Nucleus accumbens (tissue), 56 donors: ENCODE results near the gene SAMD4B.

Experiments used
- DNase-seq, 56 donors: peaks; one replicate each; lab custom pipeline; 2025; lab: John Stamatoyannopoulos, UW

SAMD4B gene

DNA sequence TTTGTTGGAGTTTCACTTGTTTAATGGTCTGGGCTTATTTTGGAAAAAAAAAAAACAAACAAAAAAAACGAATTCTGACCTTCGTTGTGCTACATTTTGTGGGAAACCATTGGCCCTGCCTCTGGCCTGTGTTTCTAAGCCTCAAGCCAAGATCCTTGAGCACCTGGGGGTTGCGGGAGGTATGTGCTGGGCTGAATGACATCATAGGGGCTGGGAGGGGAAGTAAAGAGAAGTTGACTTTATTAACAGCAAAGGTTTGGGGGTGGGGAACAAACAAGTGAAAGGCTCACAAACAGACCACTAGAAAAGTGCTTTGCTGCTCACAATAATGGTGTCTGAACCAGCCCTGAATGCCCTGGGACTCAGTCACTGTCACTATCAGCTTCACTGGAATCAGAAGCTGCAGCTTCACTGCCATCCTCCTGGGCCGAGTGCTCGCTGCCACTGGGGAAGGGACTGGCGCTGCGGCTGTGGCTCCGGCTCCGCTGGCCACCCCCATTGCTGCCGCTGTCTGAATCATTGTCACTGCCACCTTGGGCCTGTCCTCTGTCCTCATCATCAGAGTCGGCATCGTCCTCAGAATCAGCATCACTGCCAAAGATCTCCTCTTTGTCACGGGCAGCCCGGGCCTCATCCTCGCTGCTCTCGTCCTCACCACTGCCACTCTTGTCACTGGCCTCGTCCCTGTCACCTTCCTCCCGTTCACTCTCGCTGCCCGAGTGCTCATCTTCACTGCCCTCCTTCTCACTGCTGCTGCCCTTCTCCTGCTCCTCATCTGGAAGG lies 43.6 kb downstream of the SAMD4B start:
- no peak for DNase-seq

DNA sequence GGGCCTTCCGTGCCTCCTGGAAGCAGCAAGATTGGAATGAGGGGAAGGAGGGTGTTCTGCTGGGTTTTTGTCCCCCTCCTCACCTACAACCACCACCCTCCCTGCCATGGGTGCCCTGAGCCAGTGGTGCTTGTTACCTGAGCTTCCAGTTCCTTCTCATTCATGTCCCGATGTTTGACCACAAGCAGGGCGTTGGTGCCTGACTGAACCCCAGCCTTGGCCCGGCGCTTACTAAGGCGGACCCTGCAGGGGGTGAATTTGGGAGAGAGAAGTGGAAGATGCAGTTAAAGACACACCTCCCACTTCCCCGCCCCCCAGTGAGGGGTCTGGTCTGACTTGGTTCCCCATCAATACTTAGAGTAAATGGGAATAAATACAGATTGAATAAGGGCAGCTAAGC lies 44.3 kb downstream of the SAMD4B start:
- DNase-seq: no peak

DNA sequence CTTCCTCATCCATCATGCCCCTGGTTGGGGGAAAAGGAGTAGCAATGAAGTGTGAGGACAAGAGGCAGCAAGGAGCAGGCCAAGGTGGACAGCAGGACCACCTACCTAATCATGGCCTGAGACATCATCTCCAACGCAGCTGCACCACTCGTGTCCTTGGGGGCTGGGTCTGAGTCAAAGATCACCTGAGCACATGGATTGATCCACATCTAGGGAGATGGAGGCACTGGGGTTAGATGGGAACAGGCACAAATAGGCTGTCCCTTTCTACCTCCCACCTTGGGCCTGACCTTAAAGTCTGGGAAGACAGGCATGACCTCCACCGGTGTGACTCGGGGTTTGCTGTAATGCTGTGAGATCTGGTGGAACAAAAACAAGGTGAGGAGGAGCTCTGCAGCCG lies 46.4 kb downstream of the SAMD4B start:
- DNase-seq: no peak

DNA sequence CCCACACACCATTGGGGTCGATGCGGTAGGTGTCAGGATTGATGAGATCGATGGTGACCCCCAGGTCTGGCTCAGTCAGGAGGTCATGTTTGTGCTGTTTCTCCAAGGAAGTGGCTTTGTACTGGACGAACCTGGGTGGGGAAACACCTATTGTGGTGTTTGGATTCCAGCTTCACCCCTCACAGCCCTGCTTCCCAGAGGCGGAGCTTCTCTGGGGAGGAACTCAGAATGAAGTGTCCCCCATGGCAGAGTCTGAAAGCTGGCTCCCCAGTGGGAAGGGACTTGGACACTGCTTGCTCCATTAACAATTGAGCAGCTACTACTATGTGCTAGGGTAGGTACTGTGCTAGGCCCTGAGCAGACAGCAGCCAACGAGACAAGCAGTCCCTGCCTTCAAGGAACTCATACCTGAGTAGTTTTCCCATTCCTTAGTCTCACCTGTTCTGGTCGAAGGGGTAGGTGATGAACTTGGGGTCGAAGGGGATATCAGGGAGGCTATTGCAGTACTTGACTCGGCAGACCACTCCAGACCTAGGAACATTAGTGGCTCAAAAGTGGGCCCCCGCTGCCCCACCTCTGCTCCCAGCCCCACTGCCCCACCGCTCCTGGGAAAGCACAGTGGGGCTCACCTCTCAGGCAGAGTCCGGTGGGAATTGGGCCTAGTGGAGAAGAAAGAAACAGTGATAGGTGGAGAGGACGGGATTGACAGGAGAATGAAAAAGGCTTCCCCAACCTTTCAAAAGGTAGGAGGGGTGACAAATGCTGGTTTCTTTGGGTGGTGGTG lies 47.6 kb downstream of the SAMD4B start:
- no peak for DNase-seq

DNA sequence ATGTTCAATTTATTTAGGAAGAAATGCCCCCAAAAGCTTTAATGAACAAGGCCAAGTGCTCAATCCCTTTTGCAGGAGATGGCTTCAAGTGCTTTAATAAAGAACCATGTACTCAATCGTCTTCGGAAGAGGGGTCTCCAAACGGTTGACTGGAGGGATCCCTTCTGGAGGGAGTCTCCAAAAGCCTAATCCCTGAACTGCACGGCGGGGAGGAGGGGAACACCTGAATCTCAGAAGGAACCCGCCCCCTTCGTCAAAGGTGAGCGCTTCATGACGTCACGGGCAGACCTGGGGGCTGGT lies 48.2 kb downstream of the SAMD4B start:
- DNase-seq: no peak

DNA sequence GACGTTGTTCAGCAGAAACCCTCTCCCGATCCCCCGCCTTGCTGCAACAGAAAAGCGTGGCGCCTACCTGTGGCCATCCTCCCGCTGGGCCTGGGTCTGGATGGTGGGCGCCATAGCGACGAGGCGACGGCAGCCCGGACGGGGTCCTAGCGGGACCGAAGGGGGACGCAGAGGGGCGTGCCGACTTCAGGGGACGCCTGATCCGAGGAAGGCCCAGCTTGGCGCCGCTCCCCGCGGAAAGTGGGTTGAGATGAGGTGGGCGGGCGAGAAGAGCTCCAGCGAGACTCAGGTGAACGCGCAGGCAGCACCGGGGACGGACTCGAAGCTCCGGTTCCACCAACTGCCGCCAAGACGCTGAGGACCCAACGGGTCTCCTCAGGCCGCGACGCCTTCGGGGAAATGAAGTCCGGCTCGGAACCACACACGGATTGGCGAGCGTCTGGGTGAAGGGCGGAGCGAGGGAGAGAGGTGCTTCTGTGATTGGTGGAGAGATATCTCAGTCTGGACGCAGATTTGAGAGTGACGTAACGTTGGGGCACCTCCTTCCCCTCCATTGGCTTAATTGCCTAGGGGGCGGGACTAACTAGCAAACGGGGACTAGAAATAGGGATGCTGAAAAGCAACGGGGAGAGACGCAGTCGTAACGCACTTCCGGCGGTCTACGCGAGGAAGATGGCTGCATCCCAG lies 48.7 kb downstream of the SAMD4B start, which contains the start of the genes MED29 and PAF1:
TSS of gene MED29 (plus strand) at position 628 of the 687 bp plus-strand sequence. CDS start at position 673, 45 bp downstream.
TSS of gene PAF1 (minus strand) at position 356 of the 687 bp plus-strand sequence. CDS start at position 114, 242 bp downstream.
- peak; percentile 67 to 99 (median 97) for DNase-seq

DNA sequence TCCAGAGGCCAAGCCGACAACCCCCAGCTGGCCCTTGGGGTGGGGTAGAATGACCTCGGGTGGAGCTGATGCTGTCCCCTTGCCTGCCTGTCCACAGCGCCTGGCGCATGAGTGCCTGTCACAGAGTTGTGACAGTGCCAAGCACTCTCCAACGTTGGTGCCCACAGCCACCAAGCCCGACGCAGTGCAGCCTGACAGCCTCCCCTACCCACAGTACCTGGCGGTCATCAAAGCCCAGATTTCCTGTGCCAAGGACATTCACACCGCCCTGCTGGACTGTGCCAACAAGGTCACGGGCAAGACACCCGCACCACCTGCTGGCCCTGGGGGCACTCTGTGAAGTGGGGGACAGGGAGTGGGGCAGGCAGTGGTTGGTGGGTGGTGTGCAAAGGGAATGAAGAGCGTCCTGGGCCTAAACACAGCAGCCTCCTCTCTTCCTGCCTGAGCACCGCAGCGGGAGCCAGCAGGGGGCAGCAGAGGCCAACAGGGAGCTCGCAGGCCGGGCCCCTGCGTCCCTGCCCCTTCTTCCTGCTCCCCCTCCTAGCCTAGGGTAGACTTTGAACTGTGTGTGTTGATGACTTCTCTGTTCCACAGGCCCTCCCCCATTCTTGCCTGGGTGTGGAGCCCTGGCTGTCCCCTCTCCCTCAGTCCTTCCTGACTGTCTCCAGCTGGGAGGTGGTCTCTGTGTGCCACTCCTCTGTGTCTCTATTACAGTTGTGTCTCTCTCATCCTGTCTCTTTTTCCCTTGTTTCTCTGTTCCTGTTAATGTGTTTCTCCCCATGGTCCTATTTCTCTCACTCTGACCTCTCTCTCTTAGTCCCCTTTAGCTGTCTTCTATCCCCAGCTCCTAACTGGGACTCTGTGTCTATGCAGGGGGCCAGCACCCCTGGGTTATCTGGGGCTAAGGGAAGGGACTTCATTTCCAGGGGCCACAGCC lies 55.4 kb downstream of the SAMD4B start:
- DNase-seq: peak in 49 of 56 donors; percentile 25 to 88 (median 64)

DNA sequence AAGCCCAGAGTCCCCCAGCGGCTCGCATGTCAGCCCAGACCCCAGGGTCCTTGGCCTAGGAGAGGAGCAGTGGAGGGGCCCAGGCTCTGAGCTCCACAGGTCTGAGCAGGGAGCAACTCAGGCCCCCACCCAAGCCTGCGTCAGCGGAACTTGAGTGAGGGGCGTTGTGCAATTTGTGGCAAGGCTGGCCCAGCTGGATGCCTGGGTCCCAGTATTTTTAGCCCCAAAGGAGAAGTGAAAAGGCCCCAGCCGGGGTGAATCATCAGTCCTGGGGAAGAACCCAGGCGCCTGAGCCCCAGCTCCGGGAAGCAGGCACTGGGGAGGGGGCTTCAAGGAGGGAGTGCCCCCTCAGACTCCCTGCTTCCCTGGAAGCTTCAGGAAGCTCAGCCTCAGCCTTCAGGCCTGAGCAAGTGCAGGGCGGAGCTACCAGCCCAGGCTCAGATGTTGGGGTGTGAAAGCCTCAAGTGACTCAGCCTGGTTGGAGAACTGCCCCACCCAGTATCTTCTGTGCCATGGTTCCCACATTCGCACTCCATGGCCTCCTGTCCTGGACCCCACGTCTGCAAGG lies 56.2 kb downstream of the SAMD4B start:
- DNase-seq: peak in 19 of 56 donors; percentile 7 to 46 (median 24)

DNA sequence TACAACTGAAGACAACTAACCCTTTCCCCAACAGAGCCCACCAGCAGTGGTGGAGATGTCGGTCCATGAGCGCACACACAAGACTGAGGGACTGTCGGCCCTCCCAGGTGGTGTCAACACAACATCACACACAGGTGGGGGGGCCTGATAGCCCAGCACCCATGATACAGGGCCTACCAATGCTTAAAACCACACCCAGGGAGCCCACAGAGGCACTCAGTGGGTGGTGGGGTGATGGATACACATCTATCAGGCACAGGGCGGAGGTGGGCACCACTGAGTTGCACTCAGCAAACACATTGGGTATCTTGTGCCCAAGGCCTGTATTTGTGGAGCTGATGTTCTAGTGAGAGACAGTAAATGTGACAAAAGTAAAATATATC lies 57.4 kb downstream of the SAMD4B start:
- DNase-seq: no peak

DNA sequence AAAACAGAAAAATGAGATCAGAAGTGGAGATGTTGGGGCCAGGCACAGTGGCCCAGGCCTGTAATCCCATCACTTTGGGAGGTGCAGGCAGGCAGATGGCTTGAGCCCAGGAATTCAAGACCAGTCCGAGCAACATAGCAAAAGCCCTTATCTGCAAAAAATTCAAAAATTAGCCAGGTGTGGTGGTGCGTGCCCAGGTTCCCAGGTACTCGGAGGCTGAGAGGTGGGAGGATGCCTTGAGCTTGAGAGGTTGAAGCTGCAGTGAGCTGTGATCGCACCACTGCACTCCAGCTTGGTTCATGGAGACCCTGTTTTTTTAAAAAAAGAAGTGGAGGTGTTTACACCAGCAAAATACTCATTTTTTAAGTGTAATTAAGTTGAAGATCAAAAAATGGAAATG lies 57.8 kb downstream of the SAMD4B start:
- DNase-seq: no peak

DNA sequence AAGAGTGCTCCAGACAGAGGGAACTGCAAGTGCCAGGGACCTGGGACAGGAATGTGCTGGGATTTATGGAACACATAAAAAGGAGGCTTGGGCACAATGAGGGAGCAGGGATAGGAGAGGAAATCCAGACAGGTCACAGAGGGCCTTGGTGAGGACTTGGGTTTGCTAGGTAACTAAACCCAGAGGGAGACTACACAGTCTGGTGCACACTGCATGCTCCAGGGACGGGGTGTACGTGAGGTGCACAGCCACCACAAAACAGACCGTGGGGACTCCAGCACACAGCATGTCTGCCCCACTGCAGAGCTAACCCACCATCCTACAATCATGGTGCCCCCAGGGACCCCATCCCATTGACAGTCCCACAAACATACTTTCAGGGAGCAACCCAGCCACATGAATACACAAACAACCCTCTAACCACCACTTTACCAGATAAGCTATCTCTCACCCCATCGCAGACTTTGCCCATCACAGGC lies 58.9 kb downstream of the SAMD4B start:
- DNase-seq: no peak

DNA sequence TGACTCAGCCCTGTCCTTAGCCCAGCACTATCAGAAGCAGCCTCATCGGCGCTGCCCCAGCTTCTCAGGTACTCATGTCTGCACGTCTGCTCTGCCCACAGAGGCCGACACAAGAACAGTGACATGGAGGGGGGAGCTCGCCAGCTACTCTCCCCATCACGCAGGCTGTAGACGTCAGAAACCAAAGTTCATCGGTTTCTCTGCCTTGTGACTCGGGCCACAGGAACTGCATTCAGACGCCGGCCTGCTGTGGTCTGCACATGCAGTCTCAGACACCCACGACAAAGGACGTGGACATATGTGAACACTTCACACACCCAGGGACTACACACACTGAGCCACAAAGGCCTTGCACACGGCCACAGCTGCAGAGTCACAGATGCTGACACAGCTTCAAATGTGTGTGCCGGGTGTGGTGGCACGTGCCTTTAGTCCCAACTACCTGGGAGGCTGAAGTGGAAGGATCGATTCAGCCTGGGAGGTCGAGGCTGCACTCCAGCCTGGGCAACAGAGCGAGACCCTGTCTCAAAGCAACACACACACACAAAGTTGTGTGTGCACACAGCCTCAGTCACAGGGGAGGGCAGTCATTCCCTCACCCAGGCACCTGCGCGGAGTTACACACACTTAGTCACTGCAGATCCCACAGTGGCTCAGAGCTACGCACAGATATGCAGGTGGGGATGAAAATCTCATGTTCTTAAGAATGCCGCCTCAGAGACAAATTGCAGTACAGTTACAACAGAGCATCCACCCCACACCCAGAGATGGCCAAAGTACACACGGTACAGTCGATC lies 59.5 kb downstream of the SAMD4B start:
- DNase-seq: peak in 21 of 56 donors; percentile 19 to 69 (median 36)

DNA sequence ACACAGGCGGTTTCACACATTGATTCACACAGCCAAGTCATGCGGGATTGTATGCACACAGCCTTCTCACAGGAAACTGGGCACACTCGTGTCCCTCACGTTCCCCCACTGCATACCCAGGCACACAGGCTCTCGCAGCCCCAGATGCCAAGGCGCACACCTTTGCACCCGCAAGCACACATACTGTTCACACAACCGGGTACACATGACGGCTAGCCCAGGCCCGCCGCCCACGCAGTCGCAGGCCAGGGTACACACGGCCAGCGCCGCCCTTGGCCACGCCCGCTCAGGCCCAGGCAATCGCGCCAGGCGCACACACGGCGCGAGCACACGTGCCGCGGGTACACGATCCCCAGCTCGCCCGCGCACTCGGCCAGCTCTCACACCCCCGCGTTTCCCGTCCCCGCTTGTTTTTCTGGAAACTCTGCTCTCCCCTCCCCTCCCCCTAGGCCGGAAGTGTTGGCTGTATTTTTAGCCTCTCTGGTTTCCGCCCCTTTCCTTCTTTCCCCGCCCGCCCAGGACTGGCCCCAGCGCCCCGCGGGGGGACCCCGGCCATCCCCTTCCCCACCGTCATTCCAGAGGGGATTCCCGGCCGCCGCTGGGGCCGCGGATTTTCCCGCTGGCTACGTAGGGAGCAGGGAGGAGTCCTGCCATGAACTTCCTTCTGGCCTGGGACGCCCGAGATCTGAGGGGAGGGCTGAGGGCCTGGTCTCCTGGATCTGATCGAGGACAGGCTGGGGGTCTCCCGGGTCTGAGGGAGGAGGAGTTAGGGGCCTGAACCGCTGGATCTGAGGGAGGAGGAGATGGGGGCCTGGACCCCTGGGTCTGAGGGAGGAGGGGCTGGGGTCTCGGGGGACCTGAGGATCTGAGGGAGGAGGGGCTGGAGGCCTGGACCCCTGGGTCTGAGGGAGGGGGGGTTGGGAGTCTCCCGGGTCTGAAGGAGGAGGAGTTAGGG lies 60.4 kb downstream of the SAMD4B start:
- peak in 50 of 56 donors; percentile 22 to 90 (median 56) for DNase-seq

DNA sequence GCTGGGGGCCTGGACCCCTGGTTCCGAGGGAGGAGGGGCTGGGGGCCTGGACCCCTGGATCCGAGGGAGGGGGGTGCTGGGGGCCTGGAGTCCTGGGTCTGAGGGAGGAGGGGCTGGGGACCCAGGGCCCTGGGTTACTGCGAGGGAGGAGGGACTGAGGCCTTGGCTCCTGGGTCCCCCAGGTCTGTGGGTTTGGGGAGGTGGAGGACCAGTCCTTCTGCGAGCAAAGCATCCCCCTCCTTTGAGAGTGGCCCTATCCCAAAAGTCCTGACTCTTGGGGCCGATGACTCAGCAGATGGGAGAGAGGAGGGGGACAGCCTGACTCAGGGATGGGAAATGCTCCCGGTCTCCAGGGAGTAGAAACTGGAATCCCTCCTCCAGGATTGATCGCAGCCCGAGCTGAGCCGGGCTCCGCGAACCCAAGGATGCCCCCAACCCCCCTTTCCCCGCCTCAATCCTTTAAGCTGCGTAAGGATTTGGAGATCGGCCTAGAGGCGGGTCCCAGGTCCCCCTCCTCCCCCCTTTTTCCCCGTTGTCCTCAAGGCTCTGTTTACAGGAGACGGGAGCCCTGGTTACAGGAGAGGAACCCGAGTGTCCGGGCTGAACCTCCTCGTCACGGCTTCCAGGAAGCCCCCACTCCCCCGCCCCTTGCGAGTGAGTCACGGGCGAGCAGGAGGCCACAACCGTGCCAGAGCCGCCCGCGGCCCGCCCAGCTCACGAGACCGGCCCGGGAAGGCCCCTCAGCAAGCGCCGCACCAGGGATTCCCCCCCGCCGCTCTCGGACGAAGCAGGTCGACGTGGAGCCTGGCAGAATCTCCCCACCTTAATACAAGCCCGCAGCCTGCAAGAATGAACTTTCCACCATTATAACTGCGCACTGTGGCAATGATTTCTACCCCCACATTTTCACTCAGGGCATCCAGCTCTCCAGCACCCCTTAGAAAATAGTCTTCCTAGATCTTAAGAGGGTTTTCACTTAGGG lies 61.4 kb downstream of the SAMD4B start:
- peak in 51 of 56 donors; percentile 24 to 95 (median 64) for DNase-seq

DNA sequence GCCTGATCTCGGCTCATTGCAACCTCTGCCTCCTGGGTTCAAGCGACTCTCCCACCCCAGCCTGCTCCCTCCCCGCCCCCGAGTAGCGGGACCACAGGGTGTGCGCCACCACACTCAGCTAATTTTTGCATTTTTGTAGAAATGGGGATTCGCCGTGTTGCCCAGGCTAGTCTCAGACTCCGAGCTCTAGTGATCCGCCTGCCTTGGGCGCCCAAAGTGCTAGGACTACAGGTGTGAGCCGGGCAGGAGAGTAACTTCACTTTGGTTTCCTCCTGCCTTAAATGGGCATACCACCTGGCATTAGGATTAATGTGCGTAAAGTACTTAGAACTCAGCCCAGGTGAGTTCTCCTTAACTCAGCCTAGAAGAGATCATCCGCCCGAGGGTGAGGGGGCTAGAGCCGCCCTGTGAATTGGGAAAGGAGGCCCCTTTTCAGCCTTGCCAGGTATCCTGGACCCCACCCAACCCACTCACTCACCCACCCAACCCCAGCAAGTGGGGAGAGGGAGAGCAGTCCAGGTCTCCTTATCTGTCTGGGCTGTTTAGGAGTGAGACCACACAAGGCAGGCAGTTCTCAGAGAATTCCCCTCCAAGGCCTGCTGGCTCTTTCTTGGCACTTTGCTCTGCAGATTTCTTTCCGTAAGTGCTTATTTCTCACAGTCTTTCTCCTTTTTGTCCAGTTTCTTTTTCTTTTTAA lies 63.2 kb downstream of the SAMD4B start:
- DNase-seq: no peak
